LHCN-M2 (cell line): Measurements from ENCODE around the gene GABARAPL2. TPM values are rescaled to one million over a fixed set of nuclear protein-coding genes. Genes with fewer than 3 reads are reported as not detected.

ENCODE experiments used
- total RNA-seq: library from RNA; depleted of rRNA; stranded (reverse); fragments of >200 nt; gene quantifications from 2 replicates; pipeline ENCODE4 v1.2.3, GENCODE V29; 2014; rRNA removed

GABARAPL2 gene
- total RNA-seq, 1 experiment from 2014 or later, result 59.0 TPM

Other genes starting within 250 kb of the GABARAPL2 start
- 57.5 and 63.3 TPM in 2 replicates for gene CFDP1, start 132.9 kb upstream of the GABARAPL2 start, total RNA-seq
- gene TMEM170A, start 101.7 kb upstream of the GABARAPL2 start, total RNA-seq, result 9.7 and 11.7 TPM in 2 replicates
- 1.8 and 1.9 TPM in 2 replicates for gene CHST6, start 70.9 kb upstream of the GABARAPL2 start, total RNA-seq
- gene CHST5, start 30.3 kb upstream of the GABARAPL2 start, total RNA-seq, result not detected in 2 replicates
- 6.2 and 8.3 TPM in 2 replicates for gene TMEM231, start 10.1 kb upstream of the GABARAPL2 start, total RNA-seq
- gene ADAT1, start 56.9 kb downstream of the GABARAPL2 start, total RNA-seq, result 50.2 and 66.0 TPM in 2 replicates
- gene KARS1, start 81.3 kb downstream of the GABARAPL2 start, total RNA-seq, result 198 and 202 TPM in 2 replicates
- gene TERF2IP, start 81.4 kb downstream of the GABARAPL2 start, total RNA-seq, result 53.2 and 60.0 TPM in 2 replicates
- gene CPHXL2, start 110.6 kb downstream of the GABARAPL2 start, total RNA-seq, result not detected in 2 replicates
- not detected in 2 replicates for gene DUXB, start 135.1 kb downstream of the GABARAPL2 start, total RNA-seq
- gene CPHXL, start 160.1 kb downstream of the GABARAPL2 start, total RNA-seq, result not detected in 2 replicates